ENCODE data around the gene SLC10A7.

DNA sequence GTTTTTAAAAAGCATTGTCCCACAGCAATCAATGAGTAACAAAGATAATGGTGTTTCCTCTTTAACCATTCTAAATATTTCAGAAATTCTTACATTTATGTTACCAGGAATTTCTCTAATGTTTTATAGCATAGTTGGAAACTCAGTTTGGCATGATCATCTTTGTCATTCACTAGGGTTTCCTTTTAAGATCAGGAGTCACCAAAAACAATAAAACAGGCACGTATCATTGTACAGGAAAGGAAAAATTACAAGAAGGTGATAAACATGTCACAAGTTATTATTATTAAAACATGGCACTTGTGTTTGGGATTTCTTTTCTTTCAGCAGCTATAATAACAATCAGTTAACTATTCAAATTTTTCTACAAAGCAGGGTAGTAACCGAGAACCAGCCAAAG, 84.0 kb downstream of the SLC10A7 start:
- TF ChIP-seq YY1 (IDR thresholded peaks at IDR 0.05; ENCODE audit: insufficient read depth, insufficient read length) (no peak), ZNF274 (IDR thresholded peaks at IDR 0.05; ENCODE audit: low read depth, low read length) (no peak)
